GM18907 (cell line): ENCODE data around the gene DNLZ.
"Not testable (repeated sequence)": the region's sequence is repeated elsewhere in the genome, so short reads cannot be mapped to it uniquely, and the experiment has no call there.

ENCODE experiments used
- ATAC-seq: cut with Tn5 transposase; IDR thresholded peaks from one replicate; pipeline ENCODE4 v1.9.1; 2021; ENCODE audit warnings: mild to moderate bottlenecking, moderate library complexity; ENCODE audit not compliant: unreplicated experiment

The DNLZ gene

DNA sequence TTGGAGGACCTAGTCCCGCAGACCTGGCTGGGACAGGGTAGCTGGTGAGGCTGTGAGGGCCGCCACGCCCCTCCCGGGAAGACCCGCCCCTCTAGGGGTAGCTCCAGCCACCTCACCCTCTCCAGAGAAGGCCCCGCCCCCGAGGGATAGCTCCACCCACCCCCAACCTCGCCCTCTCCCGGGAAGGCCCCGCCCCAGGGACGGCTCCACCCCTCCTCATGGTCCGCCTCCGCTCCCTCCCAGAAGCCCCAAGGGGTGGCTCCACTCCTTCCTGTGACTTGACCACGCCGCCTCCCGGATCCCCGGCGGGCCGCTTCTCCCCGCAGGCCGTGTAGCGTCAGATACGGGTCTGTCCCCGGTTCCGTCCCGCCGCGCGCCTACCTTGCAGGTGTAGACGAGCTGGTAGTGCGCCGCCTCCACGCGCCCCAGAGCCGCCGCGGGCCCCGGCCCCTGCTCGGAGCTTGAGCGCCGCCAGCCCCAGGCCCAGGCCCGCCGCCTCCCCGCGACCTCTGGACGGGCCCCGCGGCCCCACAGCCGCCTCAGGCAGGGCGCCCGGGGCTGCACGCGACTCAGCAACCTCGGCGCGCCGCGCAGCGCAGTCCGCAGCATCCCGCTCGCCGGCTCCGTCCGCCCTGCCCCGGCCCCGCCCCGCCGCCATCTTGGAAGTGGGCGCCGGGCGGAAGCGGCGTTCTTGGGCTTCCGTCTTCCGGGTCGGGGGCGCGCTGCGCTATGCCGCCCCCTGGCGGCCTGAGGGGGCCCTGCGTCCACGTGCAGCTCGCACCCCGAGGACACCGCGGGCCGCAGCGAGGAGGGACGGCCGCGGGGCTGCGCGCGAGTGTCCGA lies at the start of gene DNLZ:
TSS of gene DNLZ (minus strand) at position 639 of the 843 bp plus-strand sequence. CDS start at position 609, 30 bp downstream.
- ATAC-seq: peak; percentile 79

DNA sequence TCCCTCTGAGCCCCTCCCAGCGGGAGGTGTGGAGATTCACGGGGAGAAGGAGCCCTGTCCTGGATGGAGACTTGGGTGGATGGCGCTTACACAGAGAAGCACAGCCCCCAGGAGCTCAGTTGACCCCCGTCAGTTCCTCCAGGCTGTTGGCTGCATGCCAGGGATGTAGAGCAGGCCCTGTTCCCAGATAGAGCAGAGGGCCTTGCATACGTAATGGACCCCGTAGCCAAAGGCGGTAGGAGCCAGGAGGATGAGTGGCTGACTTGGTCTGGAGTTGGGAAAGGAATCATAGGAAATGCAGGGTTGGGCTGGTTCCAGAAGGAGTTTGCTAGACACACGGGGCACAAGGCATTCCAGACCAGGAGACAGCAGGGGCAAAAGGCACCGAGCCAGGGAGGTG lies 49.4 kb upstream of the DNLZ start:
- no peak for ATAC-seq

DNA sequence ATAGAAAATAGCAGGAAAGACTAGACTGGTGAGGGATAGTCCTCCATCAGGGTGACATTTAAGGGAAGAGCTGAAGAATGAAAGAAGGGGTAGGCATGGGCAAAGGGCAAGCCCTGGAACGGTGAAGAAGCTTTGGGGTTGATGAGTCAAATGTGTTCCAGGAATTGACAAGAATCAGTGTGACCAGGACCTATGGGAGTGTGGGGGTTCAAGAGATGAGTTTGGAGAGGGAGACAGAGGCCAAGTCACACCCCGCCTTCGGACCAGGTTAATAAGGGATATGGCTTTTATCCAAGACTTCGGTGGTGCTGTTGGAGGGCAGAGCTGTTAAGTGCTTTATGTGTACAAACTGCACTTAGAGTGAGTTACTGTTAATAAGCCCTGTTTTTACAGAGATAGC lies 47.8 kb upstream of the DNLZ start:
- no peak for ATAC-seq

DNA sequence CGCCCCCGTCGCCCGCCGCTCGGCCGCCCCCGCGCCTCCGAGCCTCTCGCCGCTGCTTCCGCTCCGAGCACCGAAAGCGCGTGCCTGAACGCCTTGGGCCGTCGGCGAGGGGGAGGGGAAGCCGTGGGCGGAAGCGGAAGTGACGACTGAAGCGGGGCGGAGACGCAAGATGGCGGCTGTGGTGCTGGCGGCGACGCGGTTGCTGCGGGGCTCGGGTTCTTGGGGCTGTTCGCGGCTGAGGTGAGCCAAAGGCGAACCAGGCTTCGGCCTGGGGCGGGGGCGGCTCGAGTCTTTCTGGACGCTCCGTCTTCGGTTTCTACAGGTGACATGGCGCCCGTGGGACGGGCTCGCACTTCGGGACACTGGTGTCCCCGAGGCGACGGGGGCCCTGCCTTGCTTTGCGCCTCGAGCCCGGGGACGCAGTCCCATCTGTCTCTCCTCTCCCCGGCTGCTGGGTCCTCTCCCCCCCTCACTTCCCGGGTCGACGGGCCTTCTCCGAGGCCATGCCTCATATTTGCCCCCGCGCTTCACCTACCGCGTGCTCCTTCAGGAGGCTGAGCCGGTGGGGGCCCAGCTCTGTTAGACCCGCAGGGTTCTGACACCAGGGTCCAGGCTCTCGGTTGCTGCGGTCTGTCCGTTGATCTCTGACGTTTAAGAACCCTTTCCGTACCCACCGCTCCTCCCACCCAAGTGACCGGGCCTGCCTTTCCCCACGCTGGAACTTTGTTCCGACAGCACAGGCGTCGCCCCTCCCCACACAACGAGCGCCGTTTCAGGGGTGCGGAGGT lies 47.1 kb upstream of the DNLZ start, which contains the start of the genes ENTR1 and PMPCA:
TSS of gene ENTR1 (minus strand) at position 115 of the 788 bp plus-strand sequence. CDS start 217 bp downstream, outside the sequence.
TSS of gene PMPCA (plus strand) at position 159 of the 788 bp plus-strand sequence. CDS start at position 170, 11 bp downstream.
- ATAC-seq: peak; percentile 82

DNA sequence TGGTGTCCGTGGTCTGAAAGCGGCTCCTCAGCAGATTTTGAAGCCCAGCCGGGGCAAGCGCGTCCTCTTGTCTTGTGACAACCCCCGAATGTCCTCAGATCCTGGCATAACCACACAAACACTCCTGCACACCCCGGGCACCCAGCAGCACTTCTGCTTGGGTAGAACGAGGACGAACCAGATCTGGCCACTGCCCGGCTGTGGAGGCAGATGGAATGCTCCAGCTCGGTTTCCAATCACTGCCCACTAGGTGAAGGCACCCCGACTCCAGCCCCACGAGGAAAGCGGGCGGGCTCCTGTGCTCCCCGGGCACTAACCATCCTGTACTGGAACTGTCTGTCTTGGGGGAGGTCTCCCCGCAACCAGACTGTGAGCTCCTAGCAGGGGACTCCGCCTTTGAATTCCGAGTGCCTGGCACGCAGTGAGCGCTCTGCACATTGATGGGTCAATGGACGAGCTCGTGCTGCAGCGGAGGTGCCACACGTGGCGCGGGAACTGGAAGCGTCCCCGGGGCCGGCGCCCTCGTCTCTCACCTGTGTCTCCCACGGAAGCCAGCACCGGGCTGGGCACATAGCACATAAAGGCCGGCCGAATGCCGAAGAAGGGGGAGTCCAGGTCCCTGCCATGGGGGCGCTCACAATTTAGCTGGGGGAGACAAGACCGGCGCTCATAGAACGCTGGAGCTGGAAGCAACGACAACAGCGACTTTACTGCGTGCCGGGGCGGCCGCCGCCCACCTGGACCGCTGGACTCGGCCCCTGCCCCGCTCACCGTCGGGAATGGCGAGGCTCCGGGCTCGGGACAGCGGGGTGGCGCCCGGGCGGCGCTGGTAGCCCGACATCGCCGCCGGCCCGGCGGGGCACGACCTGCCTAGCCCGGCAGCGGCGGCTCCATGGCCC lies 46.3 kb upstream of the DNLZ start:
- peak; percentile 22 for ATAC-seq

DNA sequence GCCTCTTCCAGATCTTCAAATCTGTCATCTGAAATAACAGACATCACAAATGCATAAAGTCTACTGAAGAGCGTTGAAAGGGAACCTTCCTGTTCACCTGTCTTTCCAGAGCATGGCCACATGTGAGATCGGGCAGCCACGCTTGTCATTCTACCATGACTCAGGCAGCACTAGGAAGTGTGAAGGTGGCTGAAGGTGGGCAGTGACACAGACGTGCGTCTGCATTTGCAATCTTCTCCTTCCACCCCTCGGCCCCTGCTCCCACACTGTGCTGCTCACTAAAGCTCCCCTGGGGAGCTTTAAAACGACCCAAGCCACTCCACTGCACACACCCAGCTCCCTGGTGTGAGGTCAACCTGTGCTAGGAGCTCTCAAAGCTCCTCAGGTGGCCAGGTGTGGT lies 44.4 kb upstream of the DNLZ start:
- no peak for ATAC-seq

DNA sequence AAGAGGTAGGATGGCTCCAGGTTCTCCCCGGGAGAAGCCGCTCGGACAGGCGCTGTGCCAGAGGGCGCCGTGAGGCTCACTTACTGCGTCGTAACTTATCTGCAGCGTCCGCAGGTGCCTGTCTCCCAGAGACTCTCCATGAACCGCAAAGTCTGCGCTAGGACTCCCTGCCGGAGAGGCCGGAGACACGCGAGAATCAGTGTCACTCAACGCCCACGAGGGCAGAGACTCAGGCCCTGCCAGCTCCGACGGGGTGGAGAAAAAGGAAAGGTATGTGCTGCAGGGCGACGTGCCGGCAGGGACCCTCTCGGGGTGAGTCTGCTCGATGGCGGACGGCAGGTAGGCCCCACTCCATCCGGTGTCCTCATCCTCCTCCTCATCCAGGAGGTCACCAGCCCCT lies 43.5 kb upstream of the DNLZ start:
- not testable (repeated sequence) for ATAC-seq

DNA sequence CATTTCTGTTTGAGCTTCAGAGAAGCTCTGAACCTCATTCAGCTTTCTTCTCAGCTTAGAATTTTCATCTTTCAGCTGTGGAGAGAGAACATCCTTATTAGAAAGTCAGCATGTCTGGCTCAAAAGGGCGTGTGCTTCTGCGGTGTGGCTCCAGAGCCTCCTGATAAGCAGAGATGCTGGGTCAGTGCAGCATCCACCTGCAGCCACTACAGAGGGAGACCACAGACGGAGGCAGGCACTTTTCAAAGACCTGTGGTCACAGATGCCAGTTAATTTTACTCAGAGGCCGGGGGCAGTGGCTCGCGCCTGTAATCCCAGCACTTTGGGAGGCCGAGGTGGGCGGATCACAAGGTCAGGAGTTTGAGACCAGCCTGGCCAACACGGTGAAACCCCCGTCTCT lies 42.4 kb upstream of the DNLZ start:
- not testable (repeated sequence) for ATAC-seq

DNA sequence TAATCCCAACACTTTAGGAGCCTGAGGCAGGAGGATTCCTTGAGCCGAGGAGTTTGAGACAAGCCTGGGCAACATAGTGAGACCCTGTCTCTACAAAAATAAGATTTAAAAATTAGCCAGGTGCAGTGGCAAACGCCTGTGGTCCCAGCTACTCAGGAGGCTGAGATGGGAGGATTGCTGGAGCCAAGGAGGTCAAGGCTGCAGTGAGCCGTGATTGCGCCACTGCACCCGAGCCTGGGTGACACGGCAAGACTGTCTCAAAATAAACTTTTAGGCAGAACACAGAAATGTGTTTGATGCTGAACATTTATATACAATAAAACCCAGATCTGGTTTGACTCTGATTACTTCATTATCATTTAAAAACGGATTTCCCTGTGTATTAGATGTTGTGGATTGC lies 41.9 kb upstream of the DNLZ start:
- ATAC-seq: no peak

DNA sequence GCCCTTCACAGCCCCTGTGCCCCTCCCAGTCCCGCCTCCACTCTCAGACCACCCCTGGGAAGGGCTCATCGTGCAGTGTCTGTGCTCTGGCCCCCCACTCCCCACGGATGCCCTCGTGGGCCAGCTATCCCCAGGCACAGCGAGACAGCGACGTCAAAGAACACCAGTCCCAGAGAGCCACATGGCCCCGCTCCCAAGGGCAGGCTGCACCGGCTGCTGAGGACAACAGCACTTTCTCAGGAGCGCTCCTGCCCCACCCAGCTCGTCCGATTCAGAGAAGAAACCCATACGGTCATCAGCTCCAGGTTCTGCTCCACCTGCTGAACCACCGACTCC lies 41.2 kb upstream of the DNLZ start:
- no peak for ATAC-seq

DNA sequence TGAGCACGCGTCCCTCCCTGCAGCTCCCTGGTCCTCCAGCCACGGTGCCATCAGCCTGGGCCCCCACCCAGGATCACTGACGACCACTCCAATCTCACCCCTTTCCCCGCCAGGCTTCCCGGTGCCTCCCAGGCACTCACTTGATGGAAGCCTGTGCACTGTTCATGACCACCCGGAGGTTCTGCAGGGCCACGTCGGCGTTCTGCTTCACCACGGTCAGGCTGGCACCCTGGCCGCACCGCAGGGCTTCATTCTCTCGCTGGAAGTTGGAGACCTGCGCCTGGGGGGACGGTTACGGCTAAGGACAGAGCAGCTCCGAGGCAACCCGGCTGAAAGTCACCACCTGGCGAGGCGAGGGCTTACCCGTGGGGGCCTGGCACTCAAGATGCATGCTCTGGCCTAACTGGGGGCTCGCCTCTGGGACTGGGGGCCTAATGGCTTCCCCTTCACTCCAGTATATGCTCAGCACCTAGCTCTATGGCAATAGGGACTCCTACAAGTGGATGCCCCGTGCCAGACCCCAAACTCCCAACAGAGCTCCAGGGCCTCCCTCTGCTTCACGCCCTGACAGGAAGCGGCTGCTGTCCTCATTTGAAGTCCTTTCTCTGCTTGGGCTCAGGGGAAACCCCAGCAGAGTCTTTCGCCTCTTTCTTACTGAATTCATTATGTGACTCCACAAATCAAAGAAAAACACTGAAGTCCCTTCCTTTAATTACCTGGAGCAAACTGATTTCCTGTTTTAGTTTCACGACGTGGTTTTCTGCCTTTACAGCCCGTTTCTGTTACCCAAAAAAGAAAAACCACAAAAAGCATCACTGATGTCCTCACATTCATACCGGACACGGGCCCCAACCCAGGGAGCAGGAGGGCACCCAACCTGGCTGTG lies 40.6 kb upstream of the DNLZ start:
- no peak for ATAC-seq

DNA sequence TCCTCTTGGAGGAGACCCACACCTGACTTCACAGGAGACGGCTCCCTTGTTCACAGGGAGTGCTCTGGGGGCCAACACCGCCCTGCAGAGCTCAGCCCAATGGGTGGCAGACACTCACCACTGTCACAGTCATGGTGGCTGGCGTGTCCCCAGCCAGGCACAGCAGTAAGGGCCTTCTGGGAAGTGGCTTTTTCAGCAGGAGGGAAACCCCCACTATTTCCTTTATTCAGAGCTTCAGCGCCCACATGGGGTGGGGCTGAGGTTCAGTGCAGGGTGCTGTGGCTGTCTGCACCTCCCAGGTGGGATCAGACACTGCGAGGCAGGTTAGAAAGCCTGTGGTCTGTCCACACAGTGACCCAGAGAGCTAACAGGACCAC lies 40.0 kb upstream of the DNLZ start:
- ATAC-seq: no peak

DNA sequence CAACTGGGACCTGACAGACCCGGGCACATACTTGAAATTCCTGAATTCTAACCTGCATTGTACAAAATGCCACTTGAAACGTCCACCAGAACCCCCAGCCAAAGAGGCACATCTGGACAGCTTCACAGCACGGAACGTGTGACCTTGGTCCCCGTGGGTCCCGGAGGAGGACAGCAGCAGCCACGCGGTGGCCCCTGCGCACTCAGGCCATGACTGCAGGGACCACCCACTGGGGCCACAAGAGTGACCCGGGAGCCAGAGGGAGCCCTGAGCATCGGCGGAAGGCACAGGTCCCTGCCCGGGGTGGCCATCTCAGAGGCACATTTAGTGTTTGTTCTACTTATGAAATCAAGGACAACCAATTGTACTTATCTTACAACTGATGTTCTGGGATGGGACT lies 38.5 kb upstream of the DNLZ start:
- no peak for ATAC-seq

DNA sequence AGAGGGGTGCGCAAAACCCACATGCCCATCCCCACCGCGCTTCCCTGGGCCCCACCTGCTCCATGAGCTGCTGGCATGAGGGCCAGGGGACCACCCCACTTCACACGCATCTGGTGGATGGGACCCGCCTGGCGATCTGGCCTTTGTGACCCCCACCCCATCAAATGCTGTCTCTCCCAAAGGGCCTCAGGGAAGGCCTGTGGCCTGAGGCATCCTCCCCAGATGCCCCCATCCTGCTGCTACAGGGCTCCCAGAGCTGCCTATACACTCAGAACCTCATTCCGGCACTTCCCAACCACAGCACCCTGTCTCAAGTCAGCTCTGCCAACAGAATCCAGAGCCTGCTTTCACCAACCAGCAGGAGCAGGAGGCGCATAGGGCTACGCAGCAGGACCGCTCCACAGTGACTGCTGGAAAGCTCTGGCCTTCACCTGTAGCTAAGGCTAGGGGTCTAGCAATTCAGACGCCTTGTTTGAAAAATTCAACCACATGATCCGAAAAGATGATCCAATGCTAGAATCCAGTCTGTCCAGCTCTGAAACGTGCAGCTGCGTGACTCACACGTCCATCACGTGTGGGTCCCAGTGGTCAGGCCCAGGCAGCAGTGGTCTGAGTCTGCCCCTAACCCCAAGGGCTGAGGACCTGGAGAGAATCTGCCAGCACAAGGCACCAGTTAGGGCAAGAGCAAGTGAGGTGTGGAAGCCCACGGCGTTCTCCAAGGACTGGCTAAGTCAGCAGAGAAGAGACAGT lies 37.8 kb upstream of the DNLZ start:
- no peak for ATAC-seq

DNA sequence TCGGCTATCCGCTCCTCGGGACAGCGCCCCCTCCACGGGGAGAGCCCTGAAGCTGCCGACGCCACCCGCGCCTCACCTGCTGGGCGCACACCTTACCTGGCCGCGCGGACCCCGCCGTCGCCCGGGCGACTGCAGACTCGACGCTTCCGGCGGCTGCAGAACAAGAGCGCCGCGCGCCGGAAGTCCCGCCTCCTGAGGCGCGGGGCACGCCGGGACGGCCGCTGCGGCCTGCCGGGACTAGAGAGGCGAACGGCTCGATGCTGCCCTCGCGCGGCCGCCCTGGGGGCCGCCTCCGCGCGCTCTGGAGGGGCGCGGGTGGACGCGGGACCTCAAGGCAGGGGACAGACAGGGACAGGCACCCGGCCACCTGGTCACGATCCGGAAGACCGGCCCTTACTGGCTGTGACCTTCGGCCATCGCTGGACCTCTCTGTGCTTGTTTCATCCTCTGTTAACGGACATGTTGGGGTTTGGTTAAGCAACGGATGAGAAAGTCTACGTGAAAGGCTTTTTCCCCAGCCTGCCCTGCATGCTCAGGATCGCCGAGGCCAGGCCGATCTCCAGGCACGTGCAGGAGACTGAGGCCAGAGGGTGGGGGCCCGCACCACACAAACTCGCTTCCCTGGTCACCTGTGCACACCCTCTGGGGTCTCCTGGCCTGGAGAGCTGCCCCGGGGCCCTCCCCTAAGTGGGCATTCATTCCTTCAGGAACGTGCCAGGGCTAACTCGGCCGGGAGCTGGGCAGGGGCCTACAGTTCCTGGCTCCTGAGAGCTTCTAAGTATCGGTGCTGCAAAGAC lies 36.7 kb upstream of the DNLZ start, which contains the start of gene SNAPC4:
TSS of gene SNAPC4 (minus strand) at position 133 of the 797 bp plus-strand sequence. CDS start 1,742 bp downstream, outside the sequence.
- peak; percentile 62 for ATAC-seq

DNA sequence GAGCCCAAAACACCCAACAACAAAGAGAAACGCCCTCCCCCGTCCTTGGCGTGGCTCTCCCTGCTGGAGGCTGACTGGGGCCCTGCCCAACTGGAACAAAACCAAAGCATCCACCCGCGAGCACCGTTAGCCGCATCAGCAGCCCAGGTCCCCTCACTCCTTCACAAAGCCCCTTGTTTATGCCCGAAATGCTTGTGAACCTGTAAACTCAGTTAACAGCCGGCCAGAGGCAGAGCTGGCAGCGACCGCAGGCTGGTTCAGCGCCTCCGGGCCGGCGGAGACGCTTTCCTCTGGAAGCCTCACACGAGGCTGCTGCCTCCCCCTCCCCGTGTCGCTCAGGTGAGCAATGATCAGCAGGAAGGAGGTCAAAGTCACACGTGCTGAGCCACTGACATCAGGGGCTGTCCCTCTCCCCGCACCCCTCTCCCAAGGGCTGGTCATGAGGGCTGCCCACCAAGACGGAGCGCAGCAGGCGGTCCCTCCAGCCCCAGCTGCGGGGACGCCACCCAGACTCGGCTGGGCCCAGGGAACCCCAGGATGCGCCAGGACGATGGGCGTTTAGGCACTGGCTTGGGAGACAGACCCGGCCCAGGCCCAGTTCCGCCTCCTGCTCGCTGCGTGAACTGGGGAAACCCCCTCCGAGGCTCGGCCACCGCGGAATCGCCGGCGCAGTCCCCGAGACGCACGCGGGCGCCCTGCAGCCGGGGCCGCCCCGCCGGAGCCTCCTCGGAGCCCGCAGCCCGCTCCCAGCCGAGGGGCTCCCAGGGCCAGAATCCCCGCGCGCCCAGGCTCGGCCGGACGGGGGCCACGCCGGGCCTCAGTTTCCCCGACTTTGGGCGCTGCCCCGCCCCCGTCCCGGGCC lies 35.9 kb upstream of the DNLZ start:
- ATAC-seq: peak; percentile 34

DNA sequence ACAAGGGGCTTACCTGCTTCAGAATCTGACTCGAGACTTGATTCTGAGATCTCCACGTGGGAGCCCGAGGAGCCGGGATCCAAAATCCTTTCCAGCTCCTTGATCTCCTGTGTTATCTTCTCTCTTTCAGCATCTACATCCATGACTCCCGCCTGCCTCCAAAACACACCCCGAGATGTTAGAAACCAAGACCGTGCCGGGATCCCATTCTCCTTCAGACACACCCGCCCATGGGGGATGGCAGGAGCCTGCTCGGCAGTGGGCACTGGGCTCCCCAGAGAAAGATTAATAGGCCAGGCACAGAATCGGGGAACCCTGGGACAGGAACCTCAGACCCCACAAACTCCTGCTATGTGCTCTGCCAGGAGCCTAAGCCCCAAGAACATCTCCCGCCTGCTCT lies 34.7 kb upstream of the DNLZ start:
- no peak for ATAC-seq
